Neutrophil (primary cell): ENCODE measurements around the gene ZNF502.

ENCODE experiments used
- H3K27ac ChIP-seq: fragments of 200-600 bp; sonication (generic); 2 replicates; pipeline ENCODE4 v1.5.1; 2016; ENCODE audit warnings: mild to moderate bottlenecking, moderate library complexity
- H3K27me3 ChIP-seq: fragments of 200-600 bp; sonication (generic); 2 replicates; pipeline ENCODE4 v1.6.0; 2016; ENCODE audit warnings: mild to moderate bottlenecking
- H3K36me3 ChIP-seq: fragments of 200-600 bp; sonication (generic); 2 replicates; pipeline ENCODE4 v1.5.1; 2017
- H3K4me1 ChIP-seq, 2 experiments: fragments of 200-600 bp in 1 of 2; sonication (generic) in 1 of 2; 1 replicate in 1 of 2; 2 replicates in 1 of 2; pipeline versions ENCODE4 v1.5.1 to v1.6.1; 2013 to 2016; ENCODE audit warnings: low read depth in 1 of 2, low read length in 1 of 2, mild to moderate bottlenecking in 1 of 2, moderate library complexity in 1 of 2; ENCODE audit not compliant: control insufficient read depth in 1 of 2, insufficient read depth in 1 of 2
- H3K4me3 ChIP-seq, 2 experiments: fragments of 200-600 bp in 1 of 2; sonication (generic) in 1 of 2; 1 replicate in 1 of 2; 2 replicates in 1 of 2; pipeline ENCODE4 v1.5.1; 2013 to 2016; ENCODE audit warnings: low read depth in 1 of 2, low read length in 1 of 2, mild to moderate bottlenecking in 1 of 2, moderate library complexity in 1 of 2
- H3K9me3 ChIP-seq: fragments of 200-600 bp; sonication (generic); 2 replicates; pipeline ENCODE4 v1.5.1; 2016
- CTCF ChIP-seq: fragments of 200-600 bp; sonication (generic); IDR thresholded peaks from 2 replicates; pipeline ENCODE4 v1.5.1; 2016; ENCODE audit warnings: antibody characterized with exemption

Gene ZNF502

DNA sequence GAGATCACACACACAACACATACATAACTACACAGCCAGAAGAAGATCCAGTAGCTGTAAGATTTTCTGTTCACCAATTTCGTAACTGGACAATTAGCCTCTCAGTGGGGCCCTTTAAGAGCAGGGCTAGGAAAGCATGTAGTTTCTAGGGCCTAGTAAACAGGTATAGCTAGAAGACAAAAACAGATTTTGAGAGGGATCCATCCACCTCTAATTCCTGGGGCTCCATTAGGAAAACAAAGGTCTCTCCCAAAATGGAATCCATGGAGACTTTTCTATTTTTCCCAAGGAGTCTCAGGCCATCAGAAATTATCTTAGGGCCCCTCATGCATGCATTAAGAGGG, 59.6 kb downstream of the ZNF502 start:
- H3K4me1 ChIP-seq, result no peaks in the 10 kb centered on the region
- peaks cover 18% of the 10 kb centered on the region for H3K36me3 ChIP-seq
- TF ChIP-seq CTCF, result no peak
- peaks cover 15% of the 10 kb centered on the region for H3K9me3 ChIP-seq
- H3K27ac ChIP-seq, result no peak overlapping the region
- no peak overlapping the region for H3K4me3 ChIP-seq
- H3K27me3 ChIP-seq, result no peaks in the 10 kb centered on the region
